22Rv1 (cell line): ENCODE results near the gene NRDE2.

Experiments used
- CTCF ChIP-seq: fragments of 450-650 bp; IDR thresholded peaks from 2 replicates; pipeline ENCODE4 v1.5.1; 2017; ENCODE audit warnings: mild to moderate bottlenecking
- ZFX ChIP-seq: fragments of 450-650 bp; IDR thresholded peaks from 2 replicates; pipeline ENCODE4 v1.6.1; 2017; ENCODE audit warnings: antibody characterized with exemption, borderline replicate concordance

- TF ChIP-seq CTCF (no peak), ZFX (no peak)
Measured at GRCh38 chr14:90246936-90247335, 84.8 kb downstream of the NRDE2 start.
